Measurements from ENCODE around the gene ACTA1. TPM values are rescaled to one million over a fixed set of nuclear protein-coding genes. Genes with fewer than 3 reads are reported as not detected.
"Not testable (repeated sequence)": the region's sequence is repeated elsewhere in the genome, so short reads cannot be mapped to it uniquely, and the experiment has no call there.

The ACTA1 gene
- total RNA-seq, 1 experiment from 2014 or later = not detected

- H3K27me3 ChIP-seq (replicated peaks) = peaks cover 18% of the 10 kb centered on the region
- H3K36me3 ChIP-seq = no peaks in the 10 kb centered on the region
- no peak overlapping the region for H3K27ac ChIP-seq
- no peaks in the 10 kb centered on the region for H3K9me3 ChIP-seq (replicated peaks)
- DNase-seq (ENCODE audit: low read depth in 1 of 2, low spot score in 2 of 2) = no peak
- H3K4me3 ChIP-seq = no peak overlapping the region
- 0 out of 2 replicates have a peak, but pooled peaks cover 6% of the 10 kb centered on the region for H3K4me1 ChIP-seq (replicated peaks)
Measured at GRCh38 chr1:229410692-229411433, 23.0 kb downstream of the ACTA1 start.

GRCh38 chr1:229410370-229410691 is 23.6 kb downstream of the ACTA1 start:
- Histone ChIP-seq H3K27me3 (replicated peaks) (peaks cover 22% of the 10 kb centered on the region), H3K4me1 (replicated peaks) (0 out of 2 replicates have a peak, but pooled peaks cover 6% of the 10 kb centered on the region), H3K36me3 (no peaks in the 10 kb centered on the region), H3K4me3 (no peak overlapping the region), H3K27ac (no peak overlapping the region), H3K9me3 (replicated peaks) (no peaks in the 10 kb centered on the region)
- DNase-seq (ENCODE audit: low read depth in 1 of 2, low spot score in 2 of 2) = no peak

DNA sequence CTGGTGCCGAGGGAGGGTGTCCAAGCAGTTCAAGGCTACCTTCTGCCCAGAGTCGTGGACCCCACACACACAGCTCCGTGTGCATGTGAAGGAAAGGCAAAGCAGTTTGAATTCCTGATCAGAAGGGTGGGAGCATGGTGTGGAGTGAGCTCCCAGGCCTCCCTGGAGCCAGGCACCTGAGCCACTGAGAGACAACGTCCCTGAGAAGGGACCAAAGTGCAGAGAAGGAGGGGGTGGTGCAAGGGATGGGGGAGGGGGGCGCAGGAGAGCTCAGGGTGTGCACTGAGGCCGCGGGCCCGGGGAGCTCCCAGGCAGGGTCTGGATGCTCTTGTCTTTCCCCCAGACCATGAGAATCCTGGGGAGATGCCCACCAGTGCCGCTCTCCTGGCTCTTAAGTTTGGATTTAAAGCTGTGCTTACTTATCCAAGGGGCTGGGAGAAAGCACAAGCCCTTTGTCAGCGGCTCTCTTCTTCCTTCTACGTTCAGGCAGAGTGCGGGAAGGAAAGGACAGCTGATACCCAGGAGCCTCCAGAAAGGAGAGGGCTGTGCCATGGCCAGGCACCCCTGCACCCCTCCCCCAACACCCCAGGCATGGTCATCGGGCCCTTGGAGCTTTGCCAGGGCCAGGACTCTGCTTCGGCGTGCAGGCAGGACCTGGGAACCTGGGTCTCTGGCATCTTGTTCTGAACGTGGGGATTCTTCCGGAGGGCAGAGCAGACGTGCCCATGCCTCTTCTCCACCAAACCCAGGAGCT is 24.1 kb downstream of the ACTA1 start:
- DNase-seq (ENCODE audit: low read depth in 1 of 2, low spot score in 2 of 2) = no peak
- no peaks in the 10 kb centered on the region for H3K9me3 ChIP-seq (replicated peaks)
- 0 out of 2 replicates have a peak, but pooled peaks cover 6% of the 10 kb centered on the region for H3K4me1 ChIP-seq (replicated peaks)
- no peak overlapping the region for H3K4me3 ChIP-seq
- peaks cover 25% of the 10 kb centered on the region for H3K27me3 ChIP-seq (replicated peaks)
- H3K27ac ChIP-seq = no peak overlapping the region
- no peaks in the 10 kb centered on the region for H3K36me3 ChIP-seq

DNA sequence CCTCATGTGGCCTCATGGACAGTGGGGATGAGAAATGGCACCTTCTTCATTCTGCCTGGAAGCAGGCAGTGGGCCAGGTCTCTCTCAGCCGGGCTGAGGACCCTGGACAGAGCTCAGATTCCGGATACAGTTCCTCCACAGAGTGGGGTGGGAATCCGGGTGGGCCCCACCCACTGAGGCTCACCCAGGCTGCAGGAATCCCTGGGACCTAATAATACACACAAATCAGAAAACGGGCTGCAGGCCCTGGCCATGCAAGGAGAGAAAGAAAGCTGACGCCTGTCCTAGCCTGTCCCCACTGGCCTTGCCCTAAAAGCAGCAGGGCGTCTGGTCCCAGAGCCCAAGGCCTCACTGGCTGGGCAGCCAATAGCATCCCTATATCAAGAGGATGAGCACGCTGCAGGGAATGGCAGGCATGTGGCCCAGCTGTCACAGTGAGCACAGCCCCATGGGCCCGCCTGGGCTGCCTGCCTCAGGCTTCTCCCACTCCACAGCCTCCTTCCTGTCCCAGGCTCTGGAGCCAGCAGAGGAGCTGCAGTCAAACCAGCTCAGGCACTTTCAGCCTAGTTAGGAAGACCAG is 25.3 kb downstream of the ACTA1 start:
- DNase-seq (ENCODE audit: low read depth in 1 of 2, low spot score in 2 of 2) = no peak
- no peaks in the 10 kb centered on the region for H3K36me3 ChIP-seq
- H3K27ac ChIP-seq = no peak overlapping the region
- no peaks in the 10 kb centered on the region for H3K9me3 ChIP-seq (replicated peaks)
- no peak overlapping the region for H3K4me3 ChIP-seq
- peaks cover 28% of the 10 kb centered on the region for H3K27me3 ChIP-seq (replicated peaks)
- 0 out of 2 replicates have a peak, but pooled peaks cover 6% of the 10 kb centered on the region for H3K4me1 ChIP-seq (replicated peaks)

- H3K36me3 ChIP-seq = no peaks in the 10 kb centered on the region
- DNase-seq (ENCODE audit: low read depth in 1 of 2, low spot score in 2 of 2) = no peak
- no peak overlapping the region for H3K27ac ChIP-seq
- 0 out of 2 replicates have a peak, but pooled peaks cover 6% of the 10 kb centered on the region for H3K4me1 ChIP-seq (replicated peaks)
- no peaks in the 10 kb centered on the region for H3K9me3 ChIP-seq (replicated peaks)
- no peak overlapping the region for H3K4me3 ChIP-seq
- peaks cover 32% of the 10 kb centered on the region for H3K27me3 ChIP-seq (replicated peaks)
Measured at GRCh38 chr1:229407206-229408026, 26.5 kb downstream of the ACTA1 start.

DNA sequence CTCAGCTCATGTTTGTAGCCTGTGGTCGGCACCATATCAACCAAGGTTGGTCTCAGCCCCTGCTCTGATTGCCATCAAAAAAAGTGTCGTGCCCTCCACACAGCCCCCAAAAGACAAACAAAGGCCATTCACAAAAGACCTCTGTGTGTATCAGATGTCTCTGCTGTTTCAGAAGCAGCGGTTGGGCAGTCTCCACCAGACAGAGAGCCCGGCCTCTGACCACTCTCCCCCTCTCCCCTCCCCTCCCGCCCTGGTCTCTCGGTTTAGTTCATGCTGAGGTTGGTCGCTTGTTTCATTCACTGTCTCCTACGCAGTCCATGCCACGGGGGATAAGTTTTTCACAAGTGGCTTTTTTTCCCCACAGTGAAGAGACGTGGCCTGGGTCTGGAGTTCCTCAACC is 27.1 kb downstream of the ACTA1 start:
- no peaks in the 10 kb centered on the region for H3K36me3 ChIP-seq
- H3K4me1 ChIP-seq (replicated peaks) = 0 out of 2 replicates have a peak, but pooled peaks cover 6% of the 10 kb centered on the region
- no peak overlapping the region for H3K27ac ChIP-seq
- no peak overlapping the region for H3K4me3 ChIP-seq
- peaks cover 32% of the 10 kb centered on the region for H3K27me3 ChIP-seq (replicated peaks)
- DNase-seq (ENCODE audit: low read depth in 1 of 2, low spot score in 2 of 2) = no peak
- H3K9me3 ChIP-seq (replicated peaks) = no peaks in the 10 kb centered on the region

DNA sequence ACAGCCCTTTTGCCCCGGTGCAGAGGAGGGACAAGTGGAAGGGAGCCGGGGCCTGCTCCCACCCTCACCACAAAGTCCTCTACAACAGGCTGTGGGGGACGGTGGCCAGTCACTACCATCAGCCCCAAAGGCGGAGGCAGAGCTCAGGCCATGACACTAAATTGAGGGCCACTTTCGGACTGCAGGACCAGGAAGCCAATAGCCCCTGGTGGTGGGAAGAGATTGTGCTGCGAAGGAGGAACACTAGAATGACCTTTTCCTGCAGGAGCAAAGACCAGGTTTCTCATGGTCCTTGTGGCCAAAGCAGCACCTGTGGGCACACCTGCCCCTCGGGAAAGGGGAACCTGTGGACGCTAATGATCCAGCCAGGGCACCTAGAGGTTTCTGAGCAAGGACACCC is 30.3 kb downstream of the ACTA1 start:
- H3K4me1 ChIP-seq (replicated peaks) = no peaks in the 10 kb centered on the region
- no peak overlapping the region for H3K27ac ChIP-seq
- H3K27me3 ChIP-seq (replicated peaks) = peaks cover 41% of the 10 kb centered on the region
- H3K36me3 ChIP-seq = no peaks in the 10 kb centered on the region
- H3K9me3 ChIP-seq (replicated peaks) = no peaks in the 10 kb centered on the region
- no peak for DNase-seq (ENCODE audit: low read depth in 1 of 2, low spot score in 2 of 2)
- H3K4me3 ChIP-seq = no peak overlapping the region

DNA sequence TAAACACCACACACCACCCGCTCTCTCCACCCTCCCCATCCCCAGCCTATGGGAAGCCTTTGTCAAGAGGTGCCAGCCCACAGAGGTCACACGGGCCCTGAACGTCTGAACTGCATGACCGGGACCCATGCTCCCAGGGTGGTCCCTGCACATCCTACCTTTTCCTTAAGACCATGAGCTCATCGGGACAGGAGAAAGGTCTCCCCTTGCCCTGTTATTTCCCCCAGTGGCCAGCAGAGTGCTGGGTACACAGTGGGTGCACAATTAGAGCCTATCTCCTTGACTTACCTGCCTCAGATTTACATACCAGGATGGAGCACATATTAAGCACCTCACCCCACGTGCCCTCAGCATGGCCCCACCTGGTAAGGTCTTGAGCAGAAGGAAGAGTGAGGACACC is 30.9 kb downstream of the ACTA1 start:
- Histone ChIP-seq H3K4me1 (replicated peaks) (no peaks in the 10 kb centered on the region), H3K9me3 (replicated peaks) (no peaks in the 10 kb centered on the region), H3K4me3 (no peak overlapping the region), H3K36me3 (no peaks in the 10 kb centered on the region), H3K27ac (no peak overlapping the region), H3K27me3 (replicated peaks) (peaks cover 47% of the 10 kb centered on the region)
- no peak for DNase-seq (ENCODE audit: low read depth in 1 of 2, low spot score in 2 of 2)

GRCh38 chr1:229402329-229402728 is 31.6 kb downstream of the ACTA1 start:
- H3K9me3 ChIP-seq (replicated peaks); H3K27ac ChIP-seq; H3K36me3 ChIP-seq; H3K4me1 ChIP-seq (replicated peaks); H3K4me3 ChIP-seq; DNase-seq (ENCODE audit: low read depth in 1 of 2, low spot score in 2 of 2): not testable (repeated sequence)
- peaks cover 43% of the 10 kb centered on the region for H3K27me3 ChIP-seq (replicated peaks)

- Histone ChIP-seq H3K4me3 (no peak overlapping the region), H3K4me1 (replicated peaks) (no peaks in the 10 kb centered on the region), H3K27ac (no peak overlapping the region), H3K27me3 (replicated peaks) (peaks cover 18% of the 10 kb centered on the region), H3K36me3 (no peaks in the 10 kb centered on the region), H3K9me3 (replicated peaks) (no peaks in the 10 kb centered on the region)
- no peak for DNase-seq (ENCODE audit: low read depth in 1 of 2, low spot score in 2 of 2)
Measured at GRCh38 chr1:229397762-229398161, 36.1 kb downstream of the ACTA1 start.

DNA sequence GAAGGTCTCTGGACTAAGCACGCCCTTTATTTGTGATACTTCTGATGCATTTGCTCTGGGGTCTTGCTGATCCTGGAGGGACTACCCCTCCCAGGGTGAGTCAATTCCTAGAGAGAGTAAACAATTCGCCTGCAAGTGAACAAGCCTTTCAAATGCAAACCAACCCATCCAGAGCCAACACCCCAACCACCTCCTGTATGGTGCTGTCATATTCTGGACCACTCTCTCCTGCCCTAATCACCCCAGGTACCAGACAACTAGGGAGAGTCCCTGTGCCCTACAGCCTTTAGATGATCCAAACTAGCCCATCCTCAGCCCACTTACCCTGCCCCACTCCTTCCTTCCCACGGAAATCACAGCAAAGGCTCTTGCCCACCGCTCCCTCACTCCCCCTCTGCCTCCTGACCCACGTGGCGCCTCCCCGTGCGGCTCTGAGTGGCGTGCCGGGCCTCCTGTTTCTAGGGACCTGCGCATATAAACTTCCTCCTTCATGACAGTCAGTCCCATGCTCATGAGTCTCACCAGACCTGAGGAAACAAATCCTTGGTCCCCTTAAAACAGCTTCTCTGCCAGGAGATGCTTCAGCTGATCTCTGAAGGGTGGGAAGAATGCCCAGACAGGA is 37.2 kb downstream of the ACTA1 start:
- H3K27me3 ChIP-seq (replicated peaks) = peaks cover 17% of the 10 kb centered on the region
- no peak overlapping the region for H3K27ac ChIP-seq
- H3K9me3 ChIP-seq (replicated peaks) = no peaks in the 10 kb centered on the region
- H3K4me3 ChIP-seq = no peak overlapping the region
- H3K36me3 ChIP-seq = no peaks in the 10 kb centered on the region
- H3K4me1 ChIP-seq (replicated peaks) = no peaks in the 10 kb centered on the region
- DNase-seq (ENCODE audit: low read depth in 1 of 2, low spot score in 2 of 2) = no peak

DNA sequence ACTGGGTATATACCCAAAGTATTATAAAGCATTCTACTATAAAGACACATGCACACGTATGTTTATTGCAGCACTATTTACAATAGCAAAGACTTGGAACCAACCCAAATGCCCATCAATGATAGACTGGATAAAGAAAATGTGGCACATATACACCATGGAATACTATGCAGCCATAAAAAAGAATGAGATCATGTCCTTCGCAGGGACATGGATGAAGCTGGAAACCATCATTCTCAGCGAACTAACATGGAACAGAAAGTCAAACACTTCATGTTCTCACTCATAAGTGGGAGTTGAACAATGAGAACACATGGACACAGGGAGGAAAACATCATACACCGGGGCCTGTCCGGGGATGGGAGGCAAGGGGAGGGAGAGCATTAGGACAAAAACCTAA is 39.4 kb downstream of the ACTA1 start:
- not testable (repeated sequence) for H3K36me3 ChIP-seq; H3K4me1 ChIP-seq (replicated peaks); DNase-seq (ENCODE audit: low read depth in 1 of 2, low spot score in 2 of 2); H3K4me3 ChIP-seq; H3K9me3 ChIP-seq (replicated peaks); H3K27ac ChIP-seq
- H3K27me3 ChIP-seq (replicated peaks) = peaks cover 12% of the 10 kb centered on the region

- Histone ChIP-seq H3K36me3 (no peaks in the 10 kb centered on the region), H3K9me3 (replicated peaks) (peaks cover 3% of the 10 kb centered on the region; the same call in 1 of the 2 replicates), H3K4me3 (no peak overlapping the region), H3K4me1 (replicated peaks) (peaks cover 19% of the 10 kb centered on the region), H3K27ac (no peak overlapping the region), H3K27me3 (replicated peaks) (0 out of 2 replicates have a peak, but pooled peaks cover 2% of the 10 kb centered on the region)
- no peak for DNase-seq (ENCODE audit: low read depth in 1 of 2, low spot score in 2 of 2)
Measured at GRCh38 chr1:229392936-229393335, 41.0 kb downstream of the ACTA1 start.
